NB4 (cell line): ENCODE results near the gene NATD1.
"Not testable (repeated sequence)": the region's sequence is repeated elsewhere in the genome, so short reads cannot be mapped to it uniquely, and the experiment has no call there.

Experiments
- POLR2A ChIP-seq: IDR thresholded peaks from 2 replicates; pipeline ENCODE4 v1.6.1; 2011; ENCODE audit warnings: mild to moderate bottlenecking; ENCODE audit not compliant: insufficient read length; ENCODE audit errors: extremely low read depth
- TF ChIP-seq, protein P1 (sequence below): IDR thresholded peaks from one replicate; pipeline ENCODE4 v1.5.1; 2012; ENCODE audit warnings: low read depth, low read length

DNA sequence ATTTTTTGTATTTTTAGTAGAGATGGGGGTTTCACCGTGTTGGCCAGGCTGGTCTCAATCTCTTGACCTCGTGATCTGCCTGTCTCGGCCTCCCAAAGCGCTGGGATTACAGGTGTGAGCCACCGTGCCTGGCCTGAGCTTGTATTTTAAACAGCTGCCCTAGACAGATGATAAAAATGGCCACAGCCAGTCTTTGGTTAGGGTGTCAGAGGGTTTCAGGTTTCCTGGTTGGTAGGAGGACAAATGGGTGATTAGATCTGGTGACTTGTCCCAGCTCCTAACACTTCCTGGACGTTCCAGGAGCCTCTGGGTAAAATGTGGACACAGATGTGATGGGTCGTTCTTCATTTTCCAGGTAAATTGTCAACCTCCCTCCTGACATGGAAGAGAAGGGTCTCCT, 60.8 kb downstream of the NATD1 start:
- TF ChIP-seq, protein P1, sequence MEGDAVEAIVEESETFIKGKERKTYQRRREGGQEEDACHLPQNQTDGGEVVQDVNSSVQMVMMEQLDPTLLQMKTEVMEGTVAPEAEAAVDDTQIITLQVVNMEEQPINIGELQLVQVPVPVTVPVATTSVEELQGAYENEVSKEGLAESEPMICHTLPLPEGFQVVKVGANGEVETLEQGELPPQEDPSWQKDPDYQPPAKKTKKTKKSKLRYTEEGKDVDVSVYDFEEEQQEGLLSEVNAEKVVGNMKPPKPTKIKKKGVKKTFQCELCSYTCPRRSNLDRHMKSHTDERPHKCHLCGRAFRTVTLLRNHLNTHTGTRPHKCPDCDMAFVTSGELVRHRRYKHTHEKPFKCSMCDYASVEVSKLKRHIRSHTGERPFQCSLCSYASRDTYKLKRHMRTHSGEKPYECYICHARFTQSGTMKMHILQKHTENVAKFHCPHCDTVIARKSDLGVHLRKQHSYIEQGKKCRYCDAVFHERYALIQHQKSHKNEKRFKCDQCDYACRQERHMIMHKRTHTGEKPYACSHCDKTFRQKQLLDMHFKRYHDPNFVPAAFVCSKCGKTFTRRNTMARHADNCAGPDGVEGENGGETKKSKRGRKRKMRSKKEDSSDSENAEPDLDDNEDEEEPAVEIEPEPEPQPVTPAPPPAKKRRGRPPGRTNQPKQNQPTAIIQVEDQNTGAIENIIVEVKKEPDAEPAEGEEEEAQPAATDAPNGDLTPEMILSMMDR, result not testable (repeated sequence)
- TF ChIP-seq POLR2A, result not testable (repeated sequence)
